GM21737 (cell line): ENCODE data around the gene TUBA4A.
A peak's percentile ranks its signal among the peaks of the same experiment; 100 is the strongest.
"Not testable (repeated sequence)": the region's sequence is repeated elsewhere in the genome, so short reads cannot be mapped to it uniquely, and the experiment has no call there.

ENCODE experiments used
- ATAC-seq: cut with Tn5 transposase; IDR thresholded peaks from one replicate; pipeline ENCODE4 v1.9.1; 2021; ENCODE audit warnings: mild to moderate bottlenecking, moderate library complexity; ENCODE audit not compliant: unreplicated experiment

TUBA4A gene

DNA sequence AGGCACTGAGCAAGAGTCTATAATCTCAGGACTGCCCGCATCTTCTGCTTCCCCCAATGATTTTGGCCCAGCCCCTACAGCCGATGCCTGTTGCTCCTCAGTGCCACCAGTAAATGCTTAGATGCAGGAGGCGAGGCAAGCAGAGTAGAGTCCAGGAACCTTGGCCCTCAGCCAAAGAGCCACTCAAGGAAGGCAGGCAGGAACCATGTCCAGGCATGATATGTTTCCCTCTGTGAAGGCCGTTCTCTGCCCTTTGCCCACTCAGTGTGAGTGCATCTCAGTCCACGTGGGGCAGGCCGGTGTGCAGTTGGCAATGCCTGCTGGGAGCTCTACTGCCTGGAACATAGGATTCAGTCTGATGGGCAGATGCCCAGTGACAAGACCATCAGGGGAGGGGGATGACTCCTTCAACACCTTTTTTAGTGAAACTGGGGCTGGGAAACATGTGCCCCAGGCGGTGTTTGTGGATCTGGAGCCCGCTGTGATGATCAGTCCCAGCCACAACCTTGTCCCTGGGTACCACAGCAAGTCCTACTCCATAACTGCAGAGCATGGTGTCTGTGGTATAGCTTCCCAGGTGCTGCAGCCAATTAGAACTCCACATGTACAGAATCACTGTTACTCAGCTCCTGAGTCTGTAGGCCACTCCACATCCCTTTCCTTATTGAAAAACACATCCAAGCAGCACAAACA, 15.8 kb upstream of the TUBA4A start:
- ATAC-seq = no peak

DNA sequence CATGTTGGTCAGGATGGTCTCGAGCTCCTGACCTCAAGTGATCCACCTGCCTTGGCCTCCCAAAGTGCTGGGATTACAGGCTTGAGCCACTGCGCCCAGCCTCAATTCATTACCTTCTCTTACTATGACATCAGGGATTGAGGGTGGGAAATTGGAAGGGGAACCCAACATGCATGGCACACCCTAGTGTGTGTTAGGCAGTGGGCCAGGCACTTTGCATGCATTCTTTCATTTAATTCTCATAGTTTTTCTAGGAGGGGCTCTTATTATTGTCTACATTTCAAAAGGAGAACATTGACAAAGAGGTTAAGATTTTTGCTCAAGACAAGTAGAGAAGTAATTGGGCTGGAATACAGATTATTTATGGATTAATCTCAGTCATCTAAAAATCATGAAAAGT, 14.6 kb upstream of the TUBA4A start:
- no peak for ATAC-seq

DNA sequence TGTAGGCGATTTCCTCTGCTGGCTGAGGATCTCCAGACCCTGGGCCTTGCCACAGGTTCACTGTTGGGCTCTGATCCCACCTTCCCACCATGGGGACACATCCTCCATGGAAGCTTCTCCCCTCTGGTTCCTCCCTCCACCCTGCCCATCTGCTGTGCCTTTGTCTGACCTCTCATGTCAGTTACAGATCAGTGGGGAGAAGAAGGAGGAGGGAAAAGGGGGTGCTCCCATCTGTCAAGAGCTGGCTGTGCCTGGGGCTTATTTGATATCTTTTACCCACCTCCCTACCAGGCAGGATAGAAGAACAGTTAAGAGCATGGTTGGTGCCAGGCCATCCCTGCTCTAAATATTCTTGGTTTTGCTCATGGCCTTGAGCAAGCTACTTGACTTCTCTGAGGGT, 13.2 kb upstream of the TUBA4A start:
- ATAC-seq = no peak

DNA sequence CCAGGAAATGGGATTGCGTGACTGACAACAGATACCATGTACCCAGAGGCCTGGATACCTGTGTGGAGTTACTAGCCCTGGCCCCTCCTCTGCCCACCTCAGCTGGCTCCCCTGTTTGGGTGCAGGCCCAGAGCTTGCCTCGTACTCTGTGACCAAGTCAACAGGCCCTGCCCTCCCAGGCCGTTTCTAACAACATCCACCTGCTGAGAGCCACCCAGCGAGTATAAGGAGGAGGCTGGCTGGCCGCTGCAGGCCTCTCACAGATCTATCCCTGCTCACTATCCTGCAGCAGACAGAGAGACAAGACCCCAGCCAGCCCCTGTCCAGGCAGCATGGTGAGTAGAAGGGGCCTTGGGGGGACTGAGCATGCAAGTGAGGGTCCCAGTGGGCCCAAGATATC, 12.5 kb upstream of the TUBA4A start:
- no peak for ATAC-seq

DNA sequence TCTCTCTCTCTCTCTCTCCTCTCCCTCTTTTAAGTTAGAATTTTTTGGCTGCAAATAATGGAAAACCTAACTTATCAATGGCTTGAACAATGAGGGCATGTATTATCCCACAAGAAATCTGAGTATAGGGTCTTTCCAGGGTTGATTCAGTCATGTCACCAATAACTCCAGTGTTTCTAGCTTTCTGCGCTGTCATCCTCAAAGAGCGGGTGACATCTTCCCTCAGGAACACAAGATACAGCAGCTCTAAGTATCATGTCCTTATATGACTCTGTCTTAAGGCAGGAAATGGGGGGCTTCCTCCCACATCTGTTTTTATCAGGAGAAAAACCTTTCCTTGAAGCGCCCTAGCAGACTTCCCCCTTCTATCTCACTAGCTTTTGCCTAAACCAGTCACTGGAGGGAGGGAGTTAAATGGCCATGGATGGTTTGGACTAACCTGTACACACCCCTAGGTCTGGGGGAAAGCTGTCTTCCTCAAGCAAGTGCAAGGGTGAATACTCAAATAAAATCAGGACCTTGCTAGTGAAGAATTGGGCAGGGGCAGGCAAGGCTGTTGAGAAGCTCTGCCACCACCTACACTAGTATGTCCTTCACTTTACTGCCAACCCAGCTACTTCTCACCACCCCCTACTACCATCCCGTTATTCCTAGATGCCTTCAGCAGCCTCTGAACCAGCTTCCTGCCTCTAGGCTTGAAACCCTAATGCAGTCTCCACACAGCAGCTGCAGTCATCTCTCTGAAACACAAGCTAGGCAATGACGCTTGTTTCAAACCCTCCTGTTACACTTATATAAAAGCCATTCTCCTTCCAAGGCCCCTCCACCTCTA, 7.5 kb upstream of the TUBA4A start:
- no peak for ATAC-seq

DNA sequence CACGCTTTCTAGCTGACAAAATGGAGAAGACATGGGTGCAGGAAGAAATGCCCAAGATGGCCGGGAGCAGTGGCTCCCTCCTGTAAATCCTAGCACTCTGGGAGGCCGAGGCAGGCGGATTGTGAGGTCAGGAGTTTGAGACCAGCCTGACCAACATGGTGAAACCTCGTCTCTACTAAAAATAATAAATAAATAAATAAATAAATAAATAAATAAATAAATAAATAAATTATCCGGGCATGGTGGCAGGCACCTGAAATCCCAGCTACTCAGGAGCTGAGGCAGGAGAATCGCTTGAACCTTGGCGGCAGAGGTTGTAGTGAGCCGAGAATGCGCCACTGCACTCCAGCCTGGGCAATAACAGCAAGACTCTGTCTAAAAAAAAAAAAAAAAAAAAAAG, 5.2 kb upstream of the TUBA4A start:
- not testable (repeated sequence) for ATAC-seq

DNA sequence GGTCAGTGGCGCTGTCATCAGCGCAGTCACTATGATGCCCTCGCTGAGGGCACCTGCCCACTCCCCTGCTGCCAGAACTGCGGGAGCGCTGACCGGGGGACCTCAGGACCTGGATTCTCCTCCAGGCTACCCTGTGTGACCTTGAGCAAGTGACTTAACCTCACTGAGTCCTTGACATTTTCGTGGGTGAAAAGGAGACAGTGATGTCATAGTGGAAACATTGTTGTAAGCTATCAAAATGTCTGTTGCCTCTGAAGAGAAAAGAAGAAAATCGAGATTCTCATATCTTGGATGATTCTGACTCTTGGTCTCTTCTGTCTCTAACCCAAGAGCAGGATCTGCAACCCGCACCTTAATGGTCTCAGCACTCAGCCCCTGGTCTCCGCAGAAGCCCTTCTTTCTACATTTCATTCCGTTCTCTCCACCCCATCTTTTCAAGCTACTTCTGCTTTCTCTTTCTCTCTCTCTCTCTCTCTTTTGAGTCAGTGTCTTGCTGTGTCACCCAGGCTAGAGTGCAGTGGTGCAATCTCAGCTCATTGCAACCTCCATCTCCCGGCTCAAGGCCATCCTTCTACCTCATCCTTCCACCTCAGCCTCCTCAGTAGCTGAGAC, 978 bp upstream of the TUBA4A start:
- no peak for ATAC-seq

DNA sequence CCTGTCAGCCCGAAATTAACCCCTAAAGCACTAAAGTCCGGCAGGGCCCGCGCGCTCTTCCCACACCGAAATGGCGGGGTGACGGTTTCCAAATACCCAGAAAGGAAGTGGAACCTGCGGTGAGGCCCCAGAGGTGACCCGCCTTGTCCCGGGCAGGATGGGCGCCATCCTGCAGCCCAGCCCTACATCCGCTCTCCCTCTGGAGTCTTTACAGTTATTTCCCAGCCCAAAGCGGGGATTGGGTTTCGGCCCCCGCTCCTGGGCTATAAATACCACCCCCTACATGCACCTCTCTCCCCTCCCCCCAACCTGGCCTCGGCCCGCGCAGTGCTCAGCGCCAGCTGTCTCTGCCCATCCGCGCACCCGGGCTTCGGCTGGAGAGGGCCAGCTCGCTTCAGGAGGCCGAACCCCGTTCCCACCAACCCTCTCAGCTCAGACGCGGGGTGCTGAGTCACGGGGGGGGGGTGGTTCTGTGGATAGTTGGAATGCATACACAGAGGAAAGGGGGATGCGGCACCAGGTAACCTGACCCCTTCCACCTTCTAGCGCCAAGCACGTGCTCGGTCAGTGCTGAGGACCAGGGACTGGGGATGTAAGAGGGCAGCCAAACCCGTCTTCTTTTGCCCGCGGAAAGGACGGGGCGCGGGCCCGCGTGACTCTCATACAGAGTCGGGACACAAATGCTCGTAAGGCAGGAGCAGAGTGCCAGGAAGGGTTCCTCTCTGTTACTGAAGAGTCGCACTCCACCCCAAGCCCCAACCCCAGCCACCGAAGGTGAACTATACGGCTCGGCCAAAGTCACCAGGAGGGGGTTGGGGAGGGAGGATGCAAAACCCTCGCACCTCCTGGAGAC, 592 bp downstream of the TUBA4A start, which contains the start of gene TUBA4B:
Gene TUBA4B, plus strand, starts transcription at position 344 of the 853 bp plus-strand sequence. Its CDS starts 165 bp downstream, at position 509.
- ATAC-seq = no peak

DNA sequence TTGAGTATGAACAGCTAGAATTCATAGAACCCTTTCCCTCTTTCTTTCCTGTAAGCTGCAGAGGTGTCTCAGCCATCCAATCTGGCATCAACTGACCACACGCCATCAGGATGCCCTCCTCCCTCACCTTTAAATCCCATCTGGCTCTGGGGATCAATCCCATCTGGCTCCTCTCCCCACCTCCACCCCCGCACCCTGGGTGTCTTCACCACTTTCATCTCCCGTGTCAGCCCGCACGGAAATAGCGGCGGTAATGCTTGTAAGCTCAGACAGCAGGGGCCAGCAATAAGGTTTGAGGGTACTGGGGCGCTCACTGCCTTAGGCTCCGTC, 1.2 kb downstream of the TUBA4A start:
- no peak for ATAC-seq

DNA sequence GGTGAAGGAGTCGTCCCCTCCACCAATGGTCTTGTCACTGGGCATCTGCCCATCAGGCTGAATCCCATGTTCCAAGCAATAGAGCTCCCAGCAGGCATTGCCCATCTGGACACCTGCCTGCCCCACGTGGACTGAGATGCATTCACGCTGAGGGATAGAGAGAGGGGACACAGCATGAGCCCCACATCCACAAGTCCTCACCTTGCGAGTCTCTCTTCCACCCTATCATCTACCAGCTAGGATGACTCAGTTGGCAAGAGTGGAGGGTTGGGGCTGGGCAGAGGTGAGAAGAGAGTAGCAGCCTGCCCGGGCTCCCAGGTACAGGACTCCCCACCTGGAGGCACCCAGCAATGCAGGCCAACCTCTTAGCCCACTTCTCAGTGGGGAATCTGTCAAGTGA, 1.6 kb downstream of the TUBA4A start:
- ATAC-seq = no peak

DNA sequence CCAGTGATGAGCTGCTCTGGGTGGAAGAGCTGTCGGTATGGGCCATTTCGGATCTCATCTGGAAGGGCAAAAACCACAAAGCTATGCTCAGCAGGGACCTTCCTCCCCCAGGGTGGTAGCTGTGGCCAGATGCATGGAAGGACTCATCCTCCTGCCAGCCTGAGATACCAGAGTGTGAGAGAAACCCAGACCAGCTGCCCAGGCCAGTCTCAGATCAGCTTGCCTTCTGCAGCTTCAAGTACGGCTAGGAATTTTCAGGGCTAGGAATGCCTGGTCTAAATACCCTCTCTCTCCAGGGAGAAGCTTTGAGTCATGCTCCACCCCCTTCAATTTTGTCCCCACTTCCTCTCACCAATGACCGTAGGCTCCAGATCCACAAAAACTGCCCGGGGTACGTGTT, 2.1 kb downstream of the TUBA4A start:
- ATAC-seq = no peak

DNA sequence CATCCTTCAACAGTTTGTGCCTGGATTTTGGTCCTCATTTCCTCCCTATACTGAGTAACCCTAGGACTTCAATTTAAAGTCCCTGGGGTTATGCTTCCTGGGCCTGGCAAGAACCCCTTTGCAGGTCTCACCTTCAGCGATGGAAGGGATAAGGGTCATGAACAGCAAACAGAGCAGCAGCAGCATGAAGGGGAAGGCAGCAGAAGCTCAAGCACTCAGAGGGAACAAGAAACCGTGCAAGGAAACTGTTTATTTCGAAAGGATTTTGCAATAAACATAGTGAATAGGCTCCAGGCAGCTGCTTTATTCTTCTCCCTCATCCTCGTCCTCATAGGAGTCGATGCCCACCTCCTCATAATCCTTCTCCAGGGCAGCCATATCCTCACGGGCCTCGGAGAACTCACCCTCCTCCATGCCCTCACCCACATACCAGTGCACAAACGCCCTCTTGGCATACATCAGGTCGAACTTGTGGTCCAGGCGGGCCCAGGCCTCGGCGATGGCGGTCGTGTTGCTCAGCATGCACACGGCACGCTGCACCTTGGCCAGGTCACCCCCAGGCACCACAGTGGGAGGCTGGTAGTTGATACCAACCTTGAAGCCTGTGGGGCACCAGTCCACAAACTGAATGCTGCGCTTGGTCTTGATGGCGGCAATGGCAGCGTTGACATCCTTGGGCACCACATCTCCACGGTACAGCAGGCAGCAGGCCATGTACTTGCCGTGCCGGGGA, 3.5 kb downstream of the TUBA4A start:
- ATAC-seq = no peak

DNA sequence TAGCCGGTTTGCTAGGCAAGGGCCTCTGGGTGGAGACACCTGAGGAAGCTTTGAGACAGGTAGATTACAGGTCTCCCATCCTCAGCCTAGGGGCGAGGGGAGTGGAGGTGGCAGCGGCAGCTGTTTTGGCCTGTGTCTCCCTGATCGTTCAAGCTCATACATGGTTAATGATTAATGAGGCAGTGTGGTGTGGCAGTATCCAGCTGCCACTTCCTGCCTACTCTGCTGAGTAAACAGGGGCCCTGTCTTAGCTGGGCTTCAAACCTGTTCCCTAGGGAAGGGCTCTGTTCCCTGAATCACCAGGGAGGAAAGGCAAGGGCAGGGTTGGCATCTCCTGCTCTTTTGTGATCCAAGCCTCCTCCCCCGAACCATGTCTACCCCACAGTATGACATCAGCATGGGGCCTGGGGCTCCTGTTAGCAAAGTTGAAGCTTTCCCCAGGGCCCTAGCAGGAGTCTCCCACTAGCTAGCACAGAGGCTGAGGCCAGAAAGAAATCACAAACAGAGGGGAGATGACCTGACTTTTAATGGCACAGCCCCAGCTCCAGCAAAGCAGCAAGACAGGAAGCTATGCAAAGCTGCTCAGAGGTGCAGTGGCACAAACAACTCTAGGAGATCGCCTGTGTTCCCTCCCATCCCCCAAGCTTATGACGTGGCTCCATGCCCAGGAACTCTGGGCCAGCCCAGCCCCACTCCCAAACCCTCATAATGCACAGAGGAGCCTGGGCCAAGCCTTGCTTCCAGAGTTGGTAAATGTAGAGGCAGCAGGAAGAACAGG, 4.3 kb downstream of the TUBA4A start:
- ATAC-seq = peak; percentile 41

DNA sequence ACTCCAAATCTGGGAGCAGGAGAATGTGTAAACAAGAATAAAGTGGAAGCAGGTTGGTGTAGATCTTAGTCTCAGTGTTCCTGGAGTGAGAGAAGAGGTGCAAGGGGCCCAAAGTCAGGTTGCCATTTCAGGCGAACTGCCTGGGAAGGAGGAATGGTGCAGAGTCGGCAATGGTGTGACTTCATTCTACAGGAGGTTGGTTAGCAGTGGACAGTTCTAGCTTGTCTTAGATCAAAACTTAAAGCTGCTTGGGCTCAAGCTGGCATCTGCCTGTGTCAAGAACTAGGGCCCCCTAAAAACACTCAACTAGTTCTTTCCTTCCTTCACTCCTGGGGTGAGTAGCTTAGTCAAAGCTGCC, 4.9 kb downstream of the TUBA4A start:
- ATAC-seq = no peak

DNA sequence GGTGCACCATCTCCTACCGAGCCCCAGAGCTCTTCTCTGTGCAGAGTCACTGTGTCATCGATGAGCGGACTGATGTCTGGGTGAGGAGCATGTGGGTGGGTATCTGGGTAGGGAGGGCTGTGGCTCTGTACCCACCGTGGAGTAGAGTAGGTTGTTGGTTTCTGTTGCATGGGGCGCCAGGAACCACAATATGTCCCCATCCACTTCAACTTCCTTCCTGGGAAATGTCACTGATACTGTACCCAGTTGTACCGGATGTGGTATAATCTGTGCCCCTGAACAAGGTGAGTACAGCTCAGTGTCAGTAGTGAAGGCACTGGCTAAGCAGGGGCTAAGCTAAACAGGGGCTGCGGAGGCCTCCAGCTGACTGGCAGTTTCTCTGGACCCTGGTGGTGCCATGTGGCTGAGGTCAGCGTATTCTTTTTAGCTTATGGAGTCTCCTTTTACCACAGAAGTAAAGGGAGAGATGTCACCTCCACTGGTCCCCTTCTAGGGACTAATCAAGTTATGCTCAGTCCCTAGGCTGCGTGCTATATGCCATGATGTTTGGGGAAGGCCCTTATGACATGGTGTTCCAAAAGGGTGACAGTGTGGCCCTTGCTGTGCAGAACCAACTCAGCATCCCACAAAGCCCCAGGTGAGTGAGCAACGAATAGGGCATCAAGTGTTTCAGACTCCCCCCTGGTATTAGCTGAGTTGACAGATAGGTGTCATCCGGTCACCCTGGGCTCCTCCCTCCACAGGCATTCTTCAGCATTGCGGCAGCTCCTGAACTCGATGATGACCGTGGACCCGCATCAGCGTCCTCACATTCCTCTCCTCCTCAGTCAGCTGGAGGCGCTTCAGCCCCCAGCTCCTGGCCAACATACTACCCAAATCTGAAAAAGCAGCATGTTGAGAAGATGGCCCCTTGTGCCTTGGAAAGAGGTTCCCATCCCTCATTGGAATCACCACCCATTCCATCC, 5.8 kb downstream of the TUBA4A start:
- ATAC-seq = no peak

DNA sequence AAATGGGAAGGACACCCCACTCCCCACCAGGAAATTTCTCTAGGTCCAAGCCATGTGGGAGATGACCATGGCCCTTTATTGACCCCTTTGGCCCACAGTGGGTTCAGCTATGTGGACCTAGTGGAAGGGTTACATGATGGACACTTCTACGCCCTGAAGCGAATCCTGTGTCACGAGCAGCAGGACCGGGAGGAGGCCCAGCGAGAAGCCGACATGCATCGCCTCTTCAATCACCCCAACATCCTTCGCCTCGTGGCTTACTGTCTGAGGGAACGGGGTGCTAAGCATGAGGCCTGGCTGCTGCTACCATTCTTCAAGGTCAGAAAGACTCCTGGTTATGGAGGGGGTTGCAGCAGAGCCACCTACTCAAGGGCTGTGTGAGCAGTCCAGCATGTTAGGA, 7.2 kb downstream of the TUBA4A start:
- no peak for ATAC-seq

DNA sequence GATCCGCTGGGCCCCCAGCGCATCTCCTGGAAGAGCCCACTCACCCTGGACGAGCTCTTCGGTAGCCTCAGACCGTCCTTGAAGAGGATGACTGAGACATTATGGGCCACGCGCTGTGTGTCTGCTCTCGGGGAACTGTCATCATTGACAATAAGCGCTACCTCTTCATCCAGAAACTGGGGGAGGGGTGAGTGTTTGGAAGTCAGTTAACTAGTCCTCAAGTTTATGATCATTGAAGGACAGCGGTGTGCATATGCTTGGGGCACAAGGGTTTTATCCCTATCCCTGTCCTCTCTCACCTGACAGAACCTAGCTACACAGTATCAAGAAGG, 7.9 kb downstream of the TUBA4A start:
- ATAC-seq = no peak

DNA sequence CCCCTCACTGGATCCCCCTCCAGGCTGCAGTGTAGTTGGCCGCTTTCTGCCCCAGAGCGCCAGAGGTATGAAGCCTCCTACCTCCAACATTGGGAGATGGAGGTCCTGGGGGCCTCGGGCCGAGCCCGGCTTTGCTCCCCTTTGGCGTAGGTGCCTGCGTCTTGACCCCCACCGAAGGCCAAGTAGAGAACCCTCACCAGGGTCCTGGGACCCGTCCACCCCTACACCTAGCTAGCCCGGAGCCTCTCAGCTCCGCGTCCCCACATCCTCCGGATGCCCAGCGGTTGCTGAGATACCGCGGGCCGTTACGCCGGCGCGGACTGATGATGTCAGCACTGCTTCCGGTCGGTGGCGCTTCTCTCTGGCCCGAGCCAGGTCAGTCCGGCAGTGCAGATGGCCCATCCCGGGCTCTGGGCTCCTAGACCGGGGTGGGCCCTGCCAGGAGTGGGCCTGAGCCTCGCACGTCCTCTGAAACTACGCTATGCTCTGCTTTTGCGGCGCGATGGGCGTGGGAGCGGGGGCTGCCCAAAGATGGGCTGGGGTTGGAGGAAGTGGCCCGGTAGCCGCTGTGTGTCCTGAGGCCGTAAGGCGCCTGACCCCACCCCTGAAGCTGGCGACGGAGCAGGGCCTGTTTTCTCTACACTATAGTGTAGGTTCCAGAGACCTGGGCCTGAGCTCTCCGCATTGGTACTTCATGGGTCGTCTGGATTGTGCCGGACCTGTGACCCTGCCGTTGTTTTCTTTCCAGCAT, 8.4 kb downstream of the TUBA4A start, which contains the start of the genes GLB1L and STK16:
Gene GLB1L, minus strand, starts transcription at position 297 of the 751 bp plus-strand sequence. CDS start 1,871 bp downstream, outside the sequence.
Gene STK16, plus strand, starts transcription at position 332 of the 751 bp plus-strand sequence. CDS start 521 bp downstream, outside the sequence.
- ATAC-seq = peak; percentile 61
